ENCODE data around the gene IPO11. TPM values are rescaled to one million over a fixed set of nuclear protein-coding genes. Genes with fewer than 3 reads are reported as not detected.

The IPO11 gene
- total RNA-seq, 1 experiment from 2014 or later, result 36.6 TPM

- no TSS peak for BruUV-seq (replicated peaks)
- H3K9me3 Mint-ChIP-seq (ENCODE audit: unreplicated experiment), result no peaks in the 10 kb centered on the region
- intact Hi-C loops (cut with micrococcal nuclease), result no loop called here
- H3K36me3 Mint-ChIP-seq (ENCODE audit: insufficient read depth, unreplicated experiment), result peaks cover 90% of the 10 kb centered on the region
- H3K27me3 Mint-ChIP-seq (ENCODE audit: insufficient read depth, unreplicated experiment), result no peaks in the 10 kb centered on the region
- CTCF ChIA-PET, result interaction anchor here (0.6 to 1.0 kb wide), 3 partner anchors 9 to 581 kb away, joined by 3 read pairs; no protein-coding TSS in a partner anchor
- TF ChIP-seq CTCF (IDR thresholded peaks at IDR 0.05; ENCODE audit: unreplicated experiment), result no peak
- DNase-seq (ENCODE audit: unreplicated experiment), result no peak
- H3K4me3 Mint-ChIP-seq (ENCODE audit: unreplicated experiment), result no peak overlapping the region
- H3K27ac Mint-ChIP-seq (ENCODE audit: low read depth, unreplicated experiment), result no peak overlapping the region
- POLR2A ChIA-PET, result interaction anchor here (0.7 to 4.8 kb wide), 4 partner anchors 11 to 29 kb away, joined by 3 to 37 read pairs (median 3); partner anchors contain the start of gene DIMT1
- peaks cover 9% of the 10 kb centered on the region for H3K4me1 Mint-ChIP-seq (ENCODE audit: insufficient read depth, unreplicated experiment)
Measured at GRCh38 chr5:62385131-62385530, 27.4 kb upstream of the IPO11 start.

DNA sequence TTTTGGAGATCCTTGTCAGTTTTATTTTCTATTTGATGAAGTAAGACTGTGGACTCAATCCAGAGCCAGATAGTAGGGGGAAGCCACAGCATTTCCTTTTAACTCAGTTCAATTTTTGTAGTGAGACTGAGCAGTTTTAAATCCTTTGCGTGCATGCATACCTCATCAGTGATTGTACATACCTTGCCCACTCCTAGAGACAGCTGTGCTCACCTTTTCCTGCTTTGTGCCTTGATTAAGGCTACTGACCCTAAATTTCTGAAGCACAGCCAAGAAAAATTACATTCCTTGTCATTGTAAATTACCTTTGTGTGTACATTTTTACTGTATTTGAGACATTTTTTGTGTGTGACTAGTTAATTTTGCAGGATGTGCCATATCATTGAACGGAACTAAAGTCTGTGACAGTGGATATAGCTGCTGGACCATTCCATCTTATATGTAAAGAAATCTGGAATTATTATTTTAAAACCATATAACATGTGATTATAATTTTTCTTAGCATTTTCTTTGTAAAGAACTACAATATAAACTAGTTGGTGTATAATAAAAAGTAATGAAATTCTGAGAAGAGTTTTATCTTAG lies 26.7 kb upstream of the IPO11 start:
- no peak for TF ChIP-seq CTCF (IDR thresholded peaks at IDR 0.05; ENCODE audit: unreplicated experiment)
- Mint-ChIP-seq H3K9me3 (ENCODE audit: unreplicated experiment) (no peaks in the 10 kb centered on the region), H3K27ac (ENCODE audit: low read depth, unreplicated experiment) (peak overlapping the region; percentile 52), H3K27me3 (ENCODE audit: insufficient read depth, unreplicated experiment) (no peaks in the 10 kb centered on the region), H3K4me1 (ENCODE audit: insufficient read depth, unreplicated experiment) (peaks cover 9% of the 10 kb centered on the region), H3K36me3 (ENCODE audit: insufficient read depth, unreplicated experiment) (peaks cover 90% of the 10 kb centered on the region), H3K4me3 (ENCODE audit: unreplicated experiment) (no peak overlapping the region)
- CTCF ChIA-PET, result no interaction called here
- intact Hi-C loops (cut with micrococcal nuclease), result no loop called here
- DNase-seq (ENCODE audit: unreplicated experiment), result no peak
- POLR2A ChIA-PET, result interaction anchor here (0.7 to 4.8 kb wide), 4 partner anchors 10 to 29 kb away, joined by 3 to 37 read pairs (median 3); partner anchors contain the start of genes DIMT1 and IPO11
- BruUV-seq (replicated peaks), result TSS peak; percentile 24

GRCh38 chr5:62386824-62387223 lies 25.7 kb upstream of the IPO11 start:
- no peaks in the 10 kb centered on the region for H3K9me3 Mint-ChIP-seq (ENCODE audit: unreplicated experiment)
- intact Hi-C loops (cut with micrococcal nuclease), result no loop called here
- no peak for DNase-seq (ENCODE audit: unreplicated experiment)
- no peaks in the 10 kb centered on the region for H3K27me3 Mint-ChIP-seq (ENCODE audit: insufficient read depth, unreplicated experiment)
- H3K36me3 Mint-ChIP-seq (ENCODE audit: insufficient read depth, unreplicated experiment), result peaks cover 89% of the 10 kb centered on the region
- TF ChIP-seq CTCF (IDR thresholded peaks at IDR 0.05; ENCODE audit: unreplicated experiment), result no peak
- ChIA-PET POLR2A (interaction anchor here (0.8 to 4.8 kb wide), 5 partner anchors 9 to 875 kb away, joined by 3 to 37 read pairs (median 3); partner anchors contain the start of genes DIMT1 and IPO11), CTCF (interaction anchor here (0.7 kb wide), 1 partner anchor 32 kb away, joined by 3 read pairs; no protein-coding TSS in a partner anchor)
- no TSS peak for BruUV-seq (replicated peaks)
- no peak overlapping the region for H3K4me3 Mint-ChIP-seq (ENCODE audit: unreplicated experiment)
- peak overlapping the region; percentile 44 for H3K27ac Mint-ChIP-seq (ENCODE audit: low read depth, unreplicated experiment)
- H3K4me1 Mint-ChIP-seq (ENCODE audit: insufficient read depth, unreplicated experiment), result peaks cover 9% of the 10 kb centered on the region

DNA sequence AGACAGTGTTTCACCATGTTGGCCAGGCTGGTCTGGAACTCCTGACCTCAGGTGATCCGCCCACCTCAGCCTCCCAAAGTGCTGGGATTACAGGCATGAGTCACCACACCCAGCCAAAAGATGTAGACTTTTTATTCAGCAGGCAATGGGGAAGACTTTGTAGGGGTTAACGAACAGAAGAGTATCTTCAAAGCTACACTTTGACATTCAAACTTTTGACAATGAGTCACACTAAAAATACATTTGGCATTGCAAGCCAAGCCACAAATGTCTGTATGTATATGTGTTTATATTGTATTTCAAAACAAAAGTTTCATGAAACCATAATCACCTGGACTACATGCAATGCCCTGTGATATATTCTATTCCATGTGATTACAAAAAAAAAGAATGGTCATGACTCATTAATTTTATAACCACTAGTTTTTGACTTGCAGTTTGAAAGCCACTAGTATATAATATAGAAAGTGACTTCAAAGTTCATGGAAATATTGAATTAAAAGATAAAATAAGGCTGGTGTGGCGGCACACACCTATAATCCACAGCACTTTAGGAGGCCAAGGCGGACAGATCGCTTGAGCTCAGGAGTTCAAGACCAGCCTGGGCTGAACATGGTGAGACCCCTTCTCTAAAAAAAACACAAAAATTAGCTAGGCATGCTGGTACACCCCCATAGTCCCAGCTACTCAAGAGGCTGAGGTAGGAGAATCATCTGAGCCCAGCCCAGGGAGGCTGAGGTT lies 17.2 kb upstream of the IPO11 start:
- intact Hi-C loops (cut with micrococcal nuclease), result no loop called here
- POLR2A ChIA-PET, result interaction anchor here (0.6 to 2.9 kb wide), 5 partner anchors 8 to 17 kb away, joined by 3 to 21 read pairs (median 3); partner anchors contain the start of genes DIMT1 and IPO11
- Mint-ChIP-seq H3K36me3 (ENCODE audit: insufficient read depth, unreplicated experiment) (peaks cover 91% of the 10 kb centered on the region), H3K27me3 (ENCODE audit: insufficient read depth, unreplicated experiment) (no peaks in the 10 kb centered on the region), H3K9me3 (ENCODE audit: unreplicated experiment) (no peaks in the 10 kb centered on the region), H3K4me1 (ENCODE audit: insufficient read depth, unreplicated experiment) (peaks cover 10% of the 10 kb centered on the region), H3K4me3 (ENCODE audit: unreplicated experiment) (no peak overlapping the region), H3K27ac (ENCODE audit: low read depth, unreplicated experiment) (no peak overlapping the region)
- no peak for TF ChIP-seq CTCF (IDR thresholded peaks at IDR 0.05; ENCODE audit: unreplicated experiment)
- DNase-seq (ENCODE audit: unreplicated experiment), result peak; percentile 76
- CTCF ChIA-PET, result interaction anchor here (0.6 to 1.2 kb wide), 3 partner anchors 42 to 294 kb away, joined by 3 to 4 read pairs (median 3); no protein-coding TSS in a partner anchor
- BruUV-seq (replicated peaks), result no TSS peak

All from MCF 10A (cell line).